HCT116 (cell line): ENCODE data around the gene PACSIN2. TPM values are rescaled to one million over a fixed set of nuclear protein-coding genes. Genes with fewer than 3 reads are reported as not detected.

Experiments
- ATAC-seq: fragments of 200-7000 bp; cut with Tn5 transposase; 2 replicates; pipeline ENCODE4 v1.9.1; 2020; ENCODE audit warnings: mild to moderate bottlenecking, moderate library complexity
- BruUV-seq: library from RNA; stranded (reverse); fragments of 400-500 nt; replicated peaks from 2 replicates; lab custom pipeline; 2021; lab: Mats Ljungman, UMichigan
- CTCF ChIA-PET: fragments of 300-600 bp; sonication (Branson Sonifier 250); formaldehyde crosslinking; loops from one replicate; lab custom pipeline; 2021; ENCODE audit warnings: antibody characterized with exemption; lab: Charles Lee
- POLR2A ChIA-PET: fragments of 300-600, 350-600 bp; sonication (Branson Sonifier 250); formaldehyde crosslinking; loops from one replicate; lab custom pipeline; 2021; ENCODE audit warnings: antibody characterized with exemption; lab: Charles Lee
- RAD21 ChIA-PET, 2 experiments: fragments of 300-600 bp; sonication (Branson Sonifier 250); formaldehyde crosslinking; loops; one replicate each; lab custom pipeline; 2023; ENCODE audit warnings: low total read pairs in 2 of 2; ENCODE audit not compliant: uncharacterized antibody in 2 of 2, unreplicated experiment in 2 of 2, low non-redundant PET in 1 of 2; lab: Charles Lee
- DNase-seq: peaks from one replicate; pipeline ENCODE4 v3.0.0-alpha.2; 2010; ENCODE audit warnings: low read depth, low spot score
- H2AFZ ChIP-seq: fragments of 200-600 bp; shearing (Covaris generic), sonication (generic); 2 replicates; pipeline ENCODE4 v1.6.1; 2017; ENCODE audit warnings: low read depth, mixed run types, mixed read lengths, antibody characterized with exemption, low read length; ENCODE audit not compliant: poor library complexity, severe bottlenecking
- H3K27ac ChIP-seq: 2 replicates; pipeline ENCODE4 v1.5.1; 2012; ENCODE audit warnings: low read depth, low read length
- H3K27me3 ChIP-seq: fragments of 200-600 bp; sonication (generic); 2 replicates; pipeline ENCODE4 v1.6.1; 2016; ENCODE audit warnings: mixed run types, low read length, mixed read lengths; ENCODE audit not compliant: insufficient read depth
- H3K36me3 ChIP-seq, 2 experiments: fragments of 200-500 bp in 1 of 2; fragments of 200-600 bp in 1 of 2; sonication (Bioruptor generic) in 1 of 2; sonication (generic) in 1 of 2; 2 replicates each; pipeline versions ENCODE4 v1.5.1 to v1.6.1; 2014 to 2016; ENCODE audit warnings: low read length in 2 of 2, inconsistent platforms in 1 of 2, mixed read lengths in 1 of 2, mixed run types in 1 of 2; ENCODE audit not compliant: insufficient read depth in 2 of 2, control insufficient read depth in 1 of 2
- H3K4me1 ChIP-seq, 2 experiments: fragments of 200-600 bp in 1 of 2; sonication (generic) in 1 of 2; 2 replicates each; pipeline versions ENCODE4 v1.5.1 to v1.6.1; 2012 to 2017; ENCODE audit warnings: low read length in 2 of 2, inconsistent platforms in 1 of 2, mild to moderate bottlenecking in 1 of 2, mixed read lengths in 1 of 2, mixed run types in 1 of 2, moderate library complexity in 1 of 2; ENCODE audit not compliant: insufficient read depth in 2 of 2, control insufficient read depth in 1 of 2
- H3K4me2 ChIP-seq: fragments of 200-600 bp; sonication (generic); 2 replicates; pipeline ENCODE4 v1.6.1; 2017; ENCODE audit warnings: mixed run types, low read length, mixed read lengths
- H3K4me3 ChIP-seq, 2 experiments: fragments of 200-600 bp in 1 of 2; sonication (generic) in 1 of 2; replicated peaks in 1 of 2; 2 replicates each; pipeline ENCODE4 v1.5.1; 2011 to 2016; ENCODE audit warnings: low read length in 2 of 2, control low read depth in 1 of 2, low read depth in 1 of 2, mild to moderate bottlenecking in 1 of 2, mixed read lengths in 1 of 2, mixed run types in 1 of 2
- H3K79me2 ChIP-seq: fragments of 200-600 bp; sonication (generic); 2 replicates; pipeline ENCODE4 v1.6.1; 2017; ENCODE audit warnings: mild to moderate bottlenecking, mixed run types, low read length, moderate library complexity, mixed read lengths; ENCODE audit not compliant: insufficient read depth
- H3K9ac ChIP-seq: fragments of 200-600 bp; sonication (generic); 2 replicates; pipeline ENCODE4 v1.6.1; 2016; ENCODE audit warnings: low read length, mixed read lengths
- H3K9me2 ChIP-seq: fragments of 200-600 bp; sonication (generic), shearing (Covaris generic); 2 replicates; pipeline ENCODE4 v1.6.1; 2017; ENCODE audit warnings: mixed run types, mild to moderate bottlenecking, moderate library complexity; ENCODE audit not compliant: insufficient read depth
- H3K9me3 ChIP-seq, 2 experiments: fragments of 200-500 bp in 1 of 2; fragments of 200-600 bp in 1 of 2; sonication (Bioruptor generic) in 1 of 2; sonication (generic) in 1 of 2; 2 replicates each; pipeline ENCODE4 v1.6.1; 2014 to 2017; ENCODE audit warnings: low read length in 2 of 2, mixed read lengths in 2 of 2, inconsistent platforms in 1 of 2, low read depth in 1 of 2, mild to moderate bottlenecking in 1 of 2, mixed run types in 1 of 2, moderate library complexity in 1 of 2; ENCODE audit not compliant: control insufficient read depth in 1 of 2, insufficient read depth in 1 of 2
- H4K20me1 ChIP-seq: fragments of 200-600 bp; sonication (generic), shearing (Covaris generic); 2 replicates; pipeline ENCODE4 v1.6.1; 2017; ENCODE audit warnings: mixed run types, mild to moderate bottlenecking, moderate library complexity; ENCODE audit not compliant: insufficient read depth
- ATF3 ChIP-seq: IDR thresholded peaks from 2 replicates; pipeline ENCODE4 v1.6.1; 2012
- CBX3 ChIP-seq: IDR thresholded peaks from 2 replicates; pipeline ENCODE4 v1.6.1; 2012; ENCODE audit warnings: low read depth
- CEBPB ChIP-seq: IDR thresholded peaks from 2 replicates; pipeline ENCODE4 v1.6.1; 2012; ENCODE audit warnings: low read depth
- ELF1 ChIP-seq: IDR thresholded peaks from 2 replicates; pipeline ENCODE4 v1.6.1; 2012; ENCODE audit warnings: low read depth, borderline replicate concordance
- EZH2 ChIP-seq: fragments of 200-600 bp; sonication (generic); IDR thresholded peaks from 2 replicates; pipeline ENCODE4 v1.6.1; 2017; ENCODE audit warnings: antibody characterized with exemption, mixed run types
- EZH2phosphoT487 ChIP-seq: fragments of 200-600 bp; IDR thresholded peaks from 2 replicates; pipeline ENCODE4 v1.6.1; 2018; ENCODE audit warnings: antibody characterized with exemption, borderline replicate concordance
- MAX ChIP-seq: IDR thresholded peaks from 2 replicates; pipeline ENCODE4 v1.6.1; 2012
- POLR2A ChIP-seq: IDR thresholded peaks from 2 replicates; pipeline ENCODE4 v1.7.0; 2011; ENCODE audit warnings: borderline replicate concordance; ENCODE audit not compliant: insufficient read depth, insufficient read length; ENCODE audit errors: extremely low read depth
- POLR2AphosphoS5 ChIP-seq: IDR thresholded peaks from 2 replicates; pipeline ENCODE4 v1.6.1; 2011; ENCODE audit warnings: mild to moderate bottlenecking, low read depth, low read length, moderate library complexity
- REST ChIP-seq: IDR thresholded peaks from 2 replicates; pipeline ENCODE4 v1.6.1; 2012; ENCODE audit warnings: low read depth
- SRF ChIP-seq: IDR thresholded peaks from 2 replicates; pipeline ENCODE4 v1.6.1; 2012; ENCODE audit warnings: low read depth
- TCF7L2 ChIP-seq: IDR thresholded peaks from 2 replicates; pipeline ENCODE4 v1.7.0; 2011; ENCODE audit warnings: borderline replicate concordance, inconsistent platforms; ENCODE audit not compliant: insufficient read depth, insufficient read length; ENCODE audit errors: extremely low read depth
- YY1 ChIP-seq: IDR thresholded peaks from 2 replicates; pipeline ENCODE4 v1.6.1; 2011; ENCODE audit warnings: low read length, low read depth, moderate library complexity, mild to moderate bottlenecking; ENCODE audit not compliant: insufficient replicate concordance; ENCODE audit errors: extremely low read depth
- ZBTB33 ChIP-seq: IDR thresholded peaks from 2 replicates; pipeline ENCODE4 v1.6.1; 2011; ENCODE audit warnings: mild to moderate bottlenecking, low read length, moderate library complexity; ENCODE audit not compliant: insufficient replicate concordance; ENCODE audit errors: extremely low read depth
- intact Hi-C: fragments of 100-400 bp; cut with micrococcal nuclease; formaldehyde crosslinking; loops from 2 replicates; pipeline ENCODE4 v1.10.0; 2022
- total RNA-seq: library from RNA; stranded (reverse); gene quantifications from one replicate; pipeline ENCODE4 v1.2.1, GENCODE V29; 2021; ENCODE audit not compliant: unreplicated experiment

The PACSIN2 gene
- total RNA-seq, 1 experiment from 2014 or later: 48.2 TPM

GRCh38 chr22:42951093-42951710 is 63.7 kb downstream of the PACSIN2 start:
- POLR2A ChIA-PET: no interaction called here
- no TSS peak for BruUV-seq
- no peak overlapping the region for H2AFZ ChIP-seq
- ATAC-seq (no peak), DNase-seq (no peak)
- H3K4me2 ChIP-seq: no peak overlapping the region
- H3K27ac ChIP-seq: no peak overlapping the region
- peaks cover 38 to 39% of the 10 kb centered on the region in 2 experiments for H3K4me1 ChIP-seq
- H3K36me3 ChIP-seq: no peaks in the 10 kb centered on the region
- intact Hi-C loops: no loop called here
- peaks cover 9% of the 10 kb centered on the region; the same call in 1 of the 2 replicates for H4K20me1 ChIP-seq
- RAD21 ChIA-PET: no interaction called here
- CTCF ChIA-PET: no interaction called here
- H3K4me3 ChIP-seq: no peak overlapping the region
- H3K9me3 ChIP-seq: no peaks in the 10 kb centered on the region
- H3K27me3 ChIP-seq: no peaks in the 10 kb centered on the region
- H3K79me2 ChIP-seq: peaks cover 68% of the 10 kb centered on the region
- H3K9ac ChIP-seq: no peak overlapping the region
- H3K9me2 ChIP-seq: no peaks in the 10 kb centered on the region
- TF ChIP-seq CEBPB (no peak), EZH2 (no peak), CBX3 (no peak)

- Histone ChIP-seq H3K36me3 (no peaks in the 10 kb centered on the region), H3K4me3 (no peak overlapping the region), H3K9me3 (no peaks in the 10 kb centered on the region), H3K4me1 (peaks cover 47 to 48% of the 10 kb centered on the region in 2 experiments), H3K27me3 (no peaks in the 10 kb centered on the region), H3K9ac (no peak overlapping the region), H3K4me2 (no peak overlapping the region), H2AFZ (no peak overlapping the region), H3K9me2 (no peaks in the 10 kb centered on the region), H3K27ac (no peak overlapping the region), H4K20me1 (peaks cover 9% of the 10 kb centered on the region; the same call in 1 of the 2 replicates), H3K79me2 (peaks cover 68% of the 10 kb centered on the region)
- ChIA-PET POLR2A (no interaction called here), CTCF (no interaction called here), RAD21 (no interaction called here)
- DNase-seq (no peak), ATAC-seq (no peak)
- no TSS peak for BruUV-seq
- intact Hi-C loops: no loop called here
- TF ChIP-seq ATF3 (no peak), YY1 (no peak), REST (no peak), MAX (no peak), POLR2A (no peak), ZBTB33 (no peak), SRF (no peak), POLR2AphosphoS5 (no peak), EZH2 (no peak), ELF1 (no peak), TCF7L2 (no peak), EZH2phosphoT487 (no peak)
Measured at GRCh38 chr22:42950281-42950680, 64.7 kb downstream of the PACSIN2 start.
